HepG2 (cell line): ENCODE results near the gene SRSF12. TPM values are rescaled to one million over a fixed set of nuclear protein-coding genes. Genes with fewer than 3 reads are reported as not detected.

Source experiments
- CREBL2 ChIP-seq: sonication (generic); formaldehyde crosslinking; IDR thresholded peaks from 2 replicates; pipeline ENCODE4 v1.8.1; 2023; ENCODE audit warnings: missing genetic modification reagents, mild to moderate bottlenecking, borderline replicate concordance
- FOSL1 ChIP-seq: sonication (generic); formaldehyde crosslinking; IDR thresholded peaks from 2 replicates; pipeline ENCODE4 v1.9.0; 2021; ENCODE audit warnings: missing genetic modification reagents, borderline replicate concordance
- HOXA3 ChIP-seq: sonication (generic); formaldehyde crosslinking; IDR thresholded peaks from 2 replicates; pipeline ENCODE4 v1.5.0; 2020; ENCODE audit warnings: missing genetic modification reagents
- KAT8 ChIP-seq: IDR thresholded peaks from 2 replicates; pipeline ENCODE4 v1.6.1; 2016; ENCODE audit warnings: missing genetic modification reagents, missing compliant biosample characterization
- KDM4B ChIP-seq: sonication (generic); formaldehyde crosslinking; IDR thresholded peaks from 2 replicates; pipeline ENCODE4 v1.4.0; 2020; ENCODE audit warnings: missing genetic modification reagents
- KLF12 ChIP-seq: sonication (generic); formaldehyde crosslinking; IDR thresholded peaks from 2 replicates; pipeline ENCODE4 v1.4.0; 2020; ENCODE audit warnings: missing genetic modification reagents, borderline replicate concordance
- MBD4 ChIP-seq: IDR thresholded peaks from 2 replicates; pipeline ENCODE4 v1.6.1; 2012; ENCODE audit warnings: low read length, inconsistent platforms, borderline replicate concordance
- RFX1 ChIP-seq: fragments of 450-650 bp; IDR thresholded peaks from 2 replicates; pipeline ENCODE4 v1.6.1; 2017
- TAF15 ChIP-seq: fragments of 200-400 bp; formaldehyde crosslinking; IDR thresholded peaks from one replicate; pipeline ENCODE4 v1.6.1; 2018; ENCODE audit warnings: mild to moderate bottlenecking, low read depth, low read length; ENCODE audit not compliant: poor library complexity, severe bottlenecking
- THAP9 ChIP-seq: sonication (generic); formaldehyde crosslinking; IDR thresholded peaks from 2 replicates; pipeline ENCODE4; 2020; ENCODE audit warnings: missing genetic modification reagents, mild to moderate bottlenecking, borderline replicate concordance
- ZBTB40 ChIP-seq, 2 experiments: fragments of 450-650 bp in 1 of 2; sonication (generic) in 1 of 2; formaldehyde crosslinking in 1 of 2; IDR thresholded peaks; 2 replicates each; pipeline versions ENCODE4 v1.6.1 to v1.8.0; 2016 to 2022; ENCODE audit warnings: antibody characterized with exemption in 1 of 2, mild to moderate bottlenecking in 1 of 2, missing genetic modification reagents in 1 of 2
- ZNF543 ChIP-seq: sonication (generic); formaldehyde crosslinking; IDR thresholded peaks from 2 replicates; pipeline ENCODE4 v1.4.0; 2020; ENCODE audit warnings: mild to moderate bottlenecking, missing genetic modification reagents
- ZNF775 ChIP-seq: sonication (generic); formaldehyde crosslinking; IDR thresholded peaks from 2 replicates; pipeline ENCODE4 v1.4.0; 2020; ENCODE audit warnings: missing genetic modification reagents, mild to moderate bottlenecking, moderate library complexity, borderline replicate concordance
- ZNF891 ChIP-seq: sonication (generic); formaldehyde crosslinking; IDR thresholded peaks from 2 replicates; pipeline ENCODE4 v1.5.0; 2020; ENCODE audit warnings: mild to moderate bottlenecking, missing genetic modification reagents
- polyA plus RNA-seq, 8 experiments: library from polyadenylated mRNA; depleted of rRNA in 3 of 8; stranded (reverse) in 7 of 8; unstranded in 1 of 8; fragments of >200 nt; fragmentation: Illumina TruSeq in 4 of 8; extraction: Trizol in 4 of 8; gene quantifications; 2 replicates each; pipeline versions ENCODE4 v1.2.1 to v1.2.3, GENCODE V29; 2011 to 2016; ENCODE audit warnings: low read depth in 4 of 8, missing spikeins in 1 of 8, mixed read lengths in 1 of 8; ENCODE audit not compliant: insufficient read depth in 1 of 8
- total RNA-seq, 5 experiments: library from RNA; depleted of rRNA; stranded (reverse); fragments of >200 nt; fragmentation: Illumina TruSeq; extraction: Trizol; gene quantifications; 2 replicates each; pipeline ENCODE4 v1.2.3, GENCODE V29; 2016; ENCODE audit warnings: low read depth in 1 of 5

SRSF12 gene
- total and polyA plus RNA-seq, 2 of the 13 experiments (the other 11 are each of a cell fraction or from before 2014, with no cell fraction given) = 1.7 to 1.9 TPM

- TF ChIP-seq ZBTB40 (IDR thresholded peaks at IDR 0.05) (no peak), ZBTB40 (CRISPR knock-in tag; IDR thresholded peaks at IDR 0.05) (peak; percentile 65; the same call in 1 of the 2 replicates), KDM4B (peak; percentile 70), TAF15 (no peak), ZNF543 (CRISPR knock-in tag) (0 out of 2 replicates have a peak, but pooled peaks have one; percentile 49), ZNF775 (no peak), FOSL1 (CRISPR knock-in tag) (no peak), THAP9 (peak; percentile 80; the same call in 1 of the 2 replicates), KAT8 (CRISPR knock-in tag) (0 out of 2 replicates have a peak, but pooled peaks have one; percentile 53), ZNF891 (CRISPR knock-in tag) (peak; percentile 52; the same call in 1 of the 2 replicates), HOXA3 (peak; percentile 94), RFX1 (no peak), KLF12 (CRISPR knock-in tag) (0 out of 2 replicates have a peak, but pooled peaks have one; percentile 52), MBD4 (0 out of 2 replicates have a peak, but pooled peaks have one; percentile 56), CREBL2 (peak; percentile 79; the same call in 1 of the 2 replicates)
Measured at GRCh38 chr6:89081423-89082322, 36.2 kb downstream of the SRSF12 start (continued).
